Right renal cortex interstitium (tissue), 3 donors: Measurements from ENCODE around the gene G6PC1. TPM values are rescaled to one million over a fixed set of nuclear protein-coding genes. Genes with fewer than 3 reads are reported as not detected.

ENCODE experiments used
- DNase-seq, 3 donors: peaks; one replicate each; pipeline ENCODE4 v3.0.0-alpha.2; 2013; ENCODE audit warnings: low read depth in 3 of 3, low spot score in 2 of 3
- polyA plus RNA-seq, 3 donors: library from polyadenylated mRNA; unstranded; fragments of 120-200 nt; gene quantifications; one replicate each; pipeline ENCODE4 v1.2.1, GENCODE V29; 2013; ENCODE audit not compliant: insufficient read length in 3 of 3

Gene G6PC1
- polyA plus RNA-seq, 3 donors: 4.3 to 7.0 (median 6.5) TPM

- no peak for DNase-seq
These were observed 28.9 kb downstream of the G6PC1 start for GRCh38 chr17:42929497-42929844.

- DNase-seq: no peak
These were observed 37.4 kb downstream of the G6PC1 start for GRCh38 chr17:42937712-42938596.

- no peak for DNase-seq
These were observed 43.6 kb downstream of the G6PC1 start for GRCh38 chr17:42944211-42944610.

GRCh38 chr17:42946812-42947211, 46.2 kb downstream of the G6PC1 start:
- no peak for DNase-seq

GRCh38 chr17:42950044-42950783, 49.6 kb downstream of the G6PC1 start:
- no peak for DNase-seq

Other genes starting within 250 kb of the G6PC1 start
- 10 to 100 TPM; 19.5 to 20.7 (median 20.0) TPM for gene TUBG2, start 241.5 kb upstream of the G6PC1 start, polyA plus RNA-seq
- gene PLEKHH3, start 223.8 kb upstream of the G6PC1 start, polyA plus RNA-seq: 10 to 100 TPM; 11.0 to 12.7 (median 11.5) TPM
- gene CCR10, start 219.0 kb upstream of the G6PC1 start, polyA plus RNA-seq: 1 to 10 TPM in 2 of 3 donors, under 1 TPM in 1; 0.87 to 1.1 (median 1.0) TPM
- 1 to 10 TPM; 6.4 to 7.1 (median 7.0) TPM for gene CNTNAP1, start 218.3 kb upstream of the G6PC1 start, polyA plus RNA-seq
- 10 to 100 TPM; 37.3 to 44.1 (median 40.8) TPM for gene EZH1, start 155.8 kb upstream of the G6PC1 start, polyA plus RNA-seq
- gene RAMP2, start 139.6 kb upstream of the G6PC1 start, polyA plus RNA-seq: 10 to 100 TPM; 87.3 to 96.7 (median 92.2) TPM
- 100 to 1,000 TPM in 1 of 3 donors, 10 to 100 TPM in 2; 95.3 to 105 (median 97.8) TPM for gene VPS25, start 127.3 kb upstream of the G6PC1 start, polyA plus RNA-seq
- 10 to 100 TPM in 2 of 3 donors, 1 to 10 TPM in 1; 8.7 to 11.2 (median 11.0) TPM for gene WNK4, start 120.2 kb upstream of the G6PC1 start, polyA plus RNA-seq
- gene COA3, start 102.1 kb upstream of the G6PC1 start, polyA plus RNA-seq: 100 to 1,000 TPM; 162 to 191 (median 178) TPM
- 1 to 10 TPM; 1.6 to 2.0 (median 1.7) TPM for gene CNTD1, start 101.9 kb upstream of the G6PC1 start, polyA plus RNA-seq
- 10 to 100 TPM; 74.8 to 80.9 (median 78.8) TPM for gene BECN1, start 76.5 kb upstream of the G6PC1 start, polyA plus RNA-seq
- 100 to 1,000 TPM; 109 to 116 (median 114) TPM for gene PSME3, start 67.4 kb upstream of the G6PC1 start, polyA plus RNA-seq
- under 1 TPM; 0.74 to 0.82 (median 0.80) TPM for gene AOC2, start 56.2 kb upstream of the G6PC1 start, polyA plus RNA-seq
- gene AOC3, start 49.6 kb upstream of the G6PC1 start, polyA plus RNA-seq: 1 to 10 TPM; 4.8 to 6.2 (median 5.3) TPM
- gene AARSD1, start 63.7 kb downstream of the G6PC1 start, polyA plus RNA-seq: 10 to 100 TPM; 53.2 to 55.5 (median 54.0) TPM
- gene PTGES3L, start 79.3 kb downstream of the G6PC1 start, polyA plus RNA-seq: 1 to 10 TPM; 1.8 to 2.3 (median 1.9) TPM
- gene RUNDC1, start 79.8 kb downstream of the G6PC1 start, polyA plus RNA-seq: 10 to 100 TPM; 15.9 to 16.6 (median 16.5) TPM
- 1,000 to 10,000 TPM; 1,375 to 1,510 (median 1,475) TPM for gene RPL27, start 97.6 kb downstream of the G6PC1 start, polyA plus RNA-seq
- 10 to 100 TPM in 2 of 3 donors, 1 to 10 TPM in 1; 9.2 to 12.7 (median 10.5) TPM for gene IFI35, start 106.0 kb downstream of the G6PC1 start, polyA plus RNA-seq
- gene VAT1, start 121.6 kb downstream of the G6PC1 start, polyA plus RNA-seq: 100 to 1,000 TPM; 125 to 133 (median 133) TPM
- gene RND2, start 124.4 kb downstream of the G6PC1 start, polyA plus RNA-seq: 1 to 10 TPM; 3.1 to 4.0 (median 3.5) TPM
- 10 to 100 TPM; 14.3 to 20.5 (median 20.2) TPM for gene BRCA1, start 224.6 kb downstream of the G6PC1 start, polyA plus RNA-seq